Hematopoietic multipotent progenitor cell treated with erythropoietin and hydrocortisone succinate and interleukin-3 and kit ligand, for 17 days (in vitro differentiated cells): ENCODE data around the gene TMC8.
"Not testable (repeated sequence)": the region's sequence is repeated elsewhere in the genome, so short reads cannot be mapped to it uniquely, and the experiment has no call there.

Source experiments
- DNase-seq: peaks from one replicate; pipeline ENCODE4 v3.0.0-alpha.2; 2015; ENCODE audit warnings: low spot score

TMC8 gene

DNA sequence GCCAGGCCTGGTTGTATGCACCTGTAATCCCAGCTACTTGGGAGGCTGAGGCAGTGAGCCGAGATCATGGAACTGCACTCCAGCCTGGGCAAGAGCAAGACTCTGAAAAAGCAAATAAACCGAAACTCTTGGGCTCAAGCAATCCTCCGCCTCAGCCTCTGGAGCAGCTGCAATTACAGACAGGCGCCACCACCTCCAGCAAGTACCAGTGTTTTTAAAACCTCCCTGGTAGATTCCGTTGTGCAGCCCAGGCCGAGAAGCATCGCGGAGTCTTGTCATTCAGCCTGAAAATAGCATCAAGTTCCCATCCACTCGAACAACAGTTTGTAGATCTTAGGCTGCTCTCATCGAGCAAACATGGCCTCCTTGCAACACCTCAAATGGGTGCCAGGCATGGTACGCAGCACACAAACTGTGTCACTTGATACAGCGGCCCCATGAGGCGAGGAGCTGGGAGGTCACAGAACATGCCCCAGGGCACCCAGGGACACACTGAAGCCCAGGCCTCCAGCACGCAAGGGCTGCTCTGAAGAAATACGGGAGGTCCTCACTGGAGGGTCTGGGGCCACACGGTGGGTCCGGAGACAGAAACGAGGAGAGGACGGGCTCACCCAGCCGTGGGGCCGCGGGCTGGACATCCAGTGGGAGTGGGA lies 20.1 kb upstream of the TMC8 start:
- DNase-seq: no peak

DNA sequence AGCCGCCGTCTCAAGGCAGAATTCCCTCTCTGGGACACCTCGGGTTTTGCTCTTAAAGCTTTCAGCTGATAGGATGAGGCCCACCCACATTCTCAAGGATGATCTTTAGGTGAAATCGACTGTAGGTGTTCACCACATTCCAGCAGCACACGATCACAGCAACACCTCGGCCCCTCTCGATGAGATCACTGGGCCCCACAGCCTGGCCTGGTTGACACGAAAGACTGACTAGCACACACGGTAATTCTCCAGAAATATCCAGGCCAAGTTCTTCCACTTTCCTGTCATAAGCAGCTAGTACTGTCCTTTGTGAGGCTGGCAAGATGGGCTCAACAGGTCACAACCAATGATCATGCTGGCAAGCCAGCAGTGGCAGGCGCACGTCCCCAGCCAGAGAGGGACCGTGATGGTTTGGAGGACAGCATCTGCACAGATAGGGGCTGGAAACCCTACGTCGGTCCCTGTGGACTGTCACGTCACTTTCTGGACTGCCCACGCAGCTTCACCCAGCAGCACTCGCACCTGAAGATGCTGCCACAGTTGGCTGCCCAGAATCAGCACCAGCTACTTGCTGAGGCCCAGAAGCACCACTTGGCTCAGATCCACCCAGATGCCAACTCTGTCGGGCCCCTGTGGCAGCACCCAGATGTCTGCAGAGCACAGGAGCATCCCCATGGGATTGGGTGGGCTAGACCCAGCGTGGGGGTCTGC lies 19.4 kb upstream of the TMC8 start:
- DNase-seq: no peak

DNA sequence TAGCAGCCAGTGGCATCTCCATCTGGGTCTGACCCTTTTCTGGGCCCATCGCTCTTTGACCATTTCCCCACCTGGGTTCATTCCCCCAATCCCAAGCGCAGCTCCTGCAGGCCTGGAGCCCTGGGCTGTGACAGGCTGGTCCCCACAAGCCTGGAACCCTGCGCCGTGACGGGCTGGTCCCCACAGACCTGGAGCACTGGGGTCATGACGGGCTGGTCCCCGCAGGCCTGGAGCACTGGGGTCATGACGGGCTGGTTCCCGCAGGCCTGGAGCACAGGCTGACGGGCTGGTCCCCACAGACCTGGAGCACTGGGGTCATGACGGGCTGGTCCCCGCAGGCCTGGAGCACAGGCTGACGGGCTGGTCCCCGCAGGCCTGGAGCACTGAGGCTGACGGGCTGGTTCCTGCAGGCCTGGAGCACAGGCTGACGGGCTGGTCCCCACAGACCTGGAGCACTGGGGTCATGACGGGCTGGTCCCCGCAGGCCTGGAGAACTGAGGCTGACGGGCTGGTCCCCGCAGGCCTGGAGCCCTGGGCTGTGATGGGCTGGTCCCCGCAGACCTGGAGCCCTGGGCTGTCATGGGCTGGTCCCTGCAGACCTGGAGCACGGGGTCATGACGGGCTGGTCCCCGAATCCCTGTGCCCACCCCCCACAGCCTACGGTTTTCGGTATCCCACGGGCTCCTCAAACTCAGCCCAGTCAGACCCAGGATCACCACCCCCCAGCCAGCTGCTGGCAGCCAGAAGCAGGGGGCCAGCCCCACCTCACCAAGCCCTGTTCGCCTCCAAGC lies 18.6 kb upstream of the TMC8 start:
- DNase-seq: no peak

DNA sequence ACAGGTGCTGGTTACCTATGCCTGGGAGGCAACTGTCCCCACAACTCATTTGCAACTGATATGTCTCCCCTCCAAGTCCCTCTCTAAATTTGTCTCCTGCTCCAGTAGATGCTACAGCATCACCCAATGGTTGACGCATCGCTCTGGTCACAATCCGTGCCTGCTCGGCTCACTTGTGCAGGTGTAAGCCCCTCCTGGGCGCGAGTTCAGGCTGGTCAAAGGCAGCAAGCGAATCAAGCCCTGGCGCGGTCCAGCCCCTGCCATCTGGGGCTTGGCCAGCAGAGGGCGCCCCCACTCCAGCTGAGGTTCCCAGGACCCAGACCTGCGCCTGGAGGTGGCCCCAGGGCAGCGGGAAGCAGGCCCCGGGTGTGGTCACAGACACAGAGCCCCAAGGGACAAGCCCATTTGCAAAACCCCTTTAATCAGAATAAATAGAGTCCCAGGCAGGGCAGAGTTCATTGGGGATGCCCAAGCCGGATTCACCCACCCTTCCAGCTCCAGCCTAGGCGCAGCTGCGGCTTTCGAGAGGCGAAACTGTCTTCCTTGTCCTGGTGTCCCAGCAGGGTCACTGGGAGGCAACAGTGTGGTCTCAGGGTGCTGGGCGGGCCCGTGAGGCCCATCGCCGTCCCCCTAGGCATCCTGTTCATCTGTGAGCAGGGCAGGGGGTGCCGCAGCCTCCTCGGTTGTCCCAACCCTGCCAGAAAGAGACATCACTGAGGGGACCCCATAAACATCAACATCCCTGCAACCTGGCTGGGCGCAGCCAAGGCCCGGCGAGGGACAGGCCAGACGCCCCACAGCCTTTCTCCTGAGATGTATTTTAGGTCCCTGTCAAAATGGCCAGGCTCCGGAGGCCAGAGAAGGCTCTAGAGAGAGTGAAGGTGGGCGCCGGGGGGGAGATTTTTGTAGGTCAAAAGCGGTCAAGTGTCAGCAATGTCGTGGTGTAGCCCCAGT lies 17.8 kb upstream of the TMC8 start:
- DNase-seq: peak; percentile 74

DNA sequence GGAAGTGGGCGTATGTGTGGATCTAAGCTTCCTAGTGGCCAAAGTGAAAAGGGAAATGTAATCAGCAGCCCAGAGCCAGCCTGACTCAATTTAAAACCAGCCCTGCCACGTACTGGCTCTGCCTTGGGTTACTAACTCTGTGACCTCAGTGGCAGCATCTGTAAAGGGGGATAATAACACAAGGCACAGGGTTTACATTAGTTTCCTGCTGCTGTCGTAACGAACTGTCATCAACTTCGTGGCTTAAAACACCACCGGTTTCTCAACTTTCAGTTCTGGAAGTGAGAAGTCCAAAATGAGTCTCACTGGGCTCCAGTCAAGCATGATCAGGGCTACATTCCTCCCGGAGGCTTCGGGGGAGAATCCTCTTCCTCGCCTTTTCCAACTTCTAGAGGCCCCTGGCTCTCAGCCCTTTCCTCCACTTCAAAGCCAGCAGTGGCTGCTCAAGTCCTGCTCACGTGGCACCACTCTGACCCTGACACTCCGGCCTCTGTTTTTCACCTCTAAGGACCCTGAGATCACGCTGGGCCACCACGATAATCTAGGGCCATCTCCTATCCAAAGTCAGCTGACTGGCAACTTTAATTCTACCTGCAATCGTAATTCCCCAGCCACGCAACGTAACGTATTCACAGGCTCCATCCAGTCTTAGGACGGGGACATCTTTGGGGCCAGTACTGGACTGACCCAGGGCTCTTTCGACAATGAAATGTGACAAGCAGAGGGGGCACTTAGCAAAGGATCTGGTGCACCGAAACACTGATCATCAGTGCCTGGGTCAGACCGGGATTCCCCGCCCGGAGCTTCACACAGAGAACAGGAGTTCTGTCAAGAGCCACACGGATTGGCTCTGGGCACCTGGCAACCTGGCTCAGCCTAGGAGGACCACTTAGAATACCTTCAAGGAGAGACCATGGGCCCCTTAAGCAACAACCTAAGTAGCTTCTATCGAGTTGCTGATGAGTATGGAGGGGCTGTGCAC lies 16.5 kb upstream of the TMC8 start:
- no peak for DNase-seq

DNA sequence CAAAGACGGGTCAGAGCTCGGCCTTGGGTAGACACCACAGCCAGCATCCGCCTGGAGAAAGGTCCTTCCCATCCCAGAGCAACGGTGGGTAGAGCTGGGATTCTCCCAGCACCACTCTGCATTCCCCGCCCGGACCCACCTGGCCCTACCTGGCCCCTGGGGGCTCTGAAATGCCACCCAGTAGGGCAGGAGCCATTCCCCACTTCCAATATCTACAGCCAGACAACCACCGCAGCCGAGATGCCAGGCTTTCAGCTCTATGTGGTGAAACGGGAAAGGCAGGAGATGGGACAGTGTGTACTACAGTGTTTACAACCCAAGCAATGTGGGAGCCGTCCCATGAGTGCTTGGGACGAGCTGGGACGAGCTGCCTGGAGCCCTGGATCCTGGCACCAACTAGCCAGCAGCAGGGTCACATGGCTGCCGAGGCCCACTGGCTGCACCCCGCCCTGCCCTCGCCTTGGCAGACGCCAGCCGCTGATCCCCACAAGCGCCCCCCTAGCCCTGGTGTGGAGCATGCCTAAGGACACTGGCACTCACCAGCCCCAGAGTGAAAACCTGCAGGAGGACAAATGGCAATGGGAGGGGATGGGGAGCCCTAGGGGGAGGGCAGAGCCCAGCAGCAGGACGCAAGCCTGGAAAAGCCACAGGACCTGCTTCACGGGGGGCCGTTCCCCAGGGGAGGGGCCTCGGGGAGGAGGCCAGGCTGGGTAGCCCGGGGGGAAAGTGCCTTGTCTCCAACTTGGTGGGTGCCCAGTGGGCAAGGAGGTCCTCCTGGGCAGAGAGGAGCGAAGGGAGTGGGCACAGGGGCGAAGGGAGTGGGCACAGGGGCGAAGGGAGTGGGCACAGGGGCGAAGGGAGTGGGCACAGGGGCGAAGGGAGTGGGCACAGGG lies 15.5 kb upstream of the TMC8 start:
- DNase-seq: no peak

DNA sequence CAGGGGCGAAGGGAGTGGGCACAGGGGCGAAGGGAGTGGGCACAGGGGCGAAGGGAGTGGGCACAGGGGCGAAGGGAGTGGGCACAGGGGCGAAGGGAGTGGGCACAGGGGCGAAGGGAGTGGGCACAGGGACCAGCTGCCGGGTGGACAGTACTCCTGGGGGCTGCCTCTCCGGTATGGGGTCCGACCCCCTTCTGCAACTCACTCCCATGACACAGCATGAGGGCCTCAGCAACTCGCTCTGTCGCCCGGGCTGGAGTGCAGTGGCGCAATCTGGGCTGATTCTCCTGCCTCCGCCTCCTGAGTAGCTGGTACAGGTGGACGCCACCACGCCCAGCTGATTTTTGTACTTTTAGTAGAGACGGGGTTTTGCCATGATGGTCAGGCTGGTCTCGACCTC lies 14.8 kb upstream of the TMC8 start:
- DNase-seq: not testable (repeated sequence)

DNA sequence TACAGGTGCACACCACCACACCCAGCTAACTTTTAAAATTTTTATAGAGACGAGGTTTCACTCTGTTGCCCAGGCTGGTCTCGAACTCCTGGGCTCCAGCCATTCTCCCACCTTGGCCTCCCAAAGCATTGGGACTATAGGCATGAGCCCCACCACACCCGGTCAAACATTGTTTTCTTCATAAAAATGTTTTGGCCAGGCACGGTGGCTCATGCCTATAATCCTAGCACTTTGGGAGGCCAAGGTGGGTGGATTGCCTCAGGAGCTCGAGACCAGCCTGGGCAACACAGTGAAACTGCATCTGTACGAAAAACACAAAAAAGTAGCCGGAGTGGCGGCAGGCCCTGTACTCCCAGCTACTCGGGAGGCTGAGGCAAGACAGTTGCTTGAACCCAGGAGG lies 14.2 kb upstream of the TMC8 start:
- DNase-seq: no peak

DNA sequence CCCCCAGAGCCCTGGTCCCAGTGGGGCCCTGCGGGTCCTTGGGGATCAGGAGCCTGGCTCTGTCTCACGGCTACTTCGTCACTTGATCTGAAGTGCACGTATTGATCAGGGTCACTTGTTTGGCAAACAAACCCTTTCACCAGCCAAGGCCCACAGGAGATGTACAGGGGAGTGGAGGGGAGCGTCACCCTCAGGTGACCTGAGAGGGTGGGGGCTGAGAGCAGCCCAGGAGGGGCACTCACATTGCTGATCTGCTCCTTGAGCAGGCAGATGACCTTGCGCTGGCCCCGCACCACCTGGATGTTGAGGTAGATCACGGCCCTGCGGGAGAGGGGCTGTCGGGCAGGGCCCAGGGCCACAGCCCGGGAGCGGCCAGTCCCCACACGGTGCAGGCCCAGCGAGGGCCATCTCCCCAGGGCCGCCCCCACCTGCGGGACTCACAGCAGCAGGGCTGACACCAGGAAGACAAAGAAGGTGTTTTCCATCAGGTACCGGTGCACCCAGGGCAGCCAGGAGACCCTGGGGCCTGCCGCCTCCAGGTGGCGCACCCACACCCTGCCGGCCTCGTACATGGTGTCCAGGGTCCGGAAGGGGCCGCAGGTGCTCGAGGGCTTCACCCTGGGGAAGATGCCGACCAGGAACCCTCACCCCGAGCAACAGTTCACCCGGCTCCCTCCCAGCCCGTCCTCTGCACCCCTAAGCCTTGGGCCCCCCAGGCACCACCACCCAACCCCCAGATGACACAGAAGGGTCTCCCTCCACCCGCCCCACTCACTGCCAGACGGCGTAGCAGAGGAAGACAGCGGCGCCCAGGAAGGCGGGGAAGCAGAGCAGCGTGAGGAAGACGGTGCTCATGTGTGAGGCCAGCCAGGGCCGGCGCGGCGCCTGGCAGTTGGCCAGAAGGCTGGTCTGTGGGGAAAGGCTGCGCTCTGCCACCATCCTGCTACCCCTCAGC lies 13.3 kb upstream of the TMC8 start:
- DNase-seq: no peak

DNA sequence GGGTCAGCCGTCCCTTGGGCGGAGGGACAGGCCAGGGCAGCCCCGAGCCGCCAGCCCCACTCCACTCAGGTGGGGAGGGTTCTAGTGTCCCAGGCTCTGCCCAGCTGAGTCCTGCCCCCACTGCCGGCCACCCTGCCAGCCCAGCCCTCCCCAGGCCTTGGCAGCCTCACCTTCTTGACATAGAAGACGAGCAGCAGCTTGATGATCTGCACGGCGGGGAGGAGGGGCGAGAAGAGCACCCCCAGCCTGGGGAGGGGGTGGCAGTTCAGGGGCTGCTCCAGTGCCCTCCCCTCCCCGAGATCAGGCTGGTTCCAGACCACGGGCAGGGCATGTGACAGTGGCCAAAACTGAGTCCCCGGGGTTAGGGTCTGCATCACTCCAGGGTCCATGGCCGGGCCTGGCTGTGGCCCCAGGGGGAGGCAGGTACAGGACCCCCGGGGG lies 11.8 kb upstream of the TMC8 start:
- no peak for DNase-seq

DNA sequence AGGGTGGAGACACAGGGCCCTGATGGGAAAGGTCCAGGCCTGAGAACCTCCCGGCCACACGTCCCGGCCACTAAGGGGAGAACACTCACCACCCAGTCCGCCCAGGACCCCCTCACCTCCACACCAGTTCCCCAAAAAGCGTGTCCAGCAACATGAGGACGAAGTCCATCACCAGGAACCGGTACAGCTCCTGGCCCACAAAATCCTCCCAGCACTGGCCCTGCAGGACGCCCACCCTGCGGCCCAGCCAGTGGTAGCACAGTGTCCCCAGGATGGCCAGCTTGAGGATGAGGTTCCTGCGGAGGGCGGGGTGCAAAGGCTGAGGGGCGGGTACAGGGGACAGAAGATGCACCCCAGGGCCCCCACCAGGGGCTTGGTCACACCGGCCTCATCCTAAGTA lies 10.0 kb upstream of the TMC8 start:
- DNase-seq: no peak

DNA sequence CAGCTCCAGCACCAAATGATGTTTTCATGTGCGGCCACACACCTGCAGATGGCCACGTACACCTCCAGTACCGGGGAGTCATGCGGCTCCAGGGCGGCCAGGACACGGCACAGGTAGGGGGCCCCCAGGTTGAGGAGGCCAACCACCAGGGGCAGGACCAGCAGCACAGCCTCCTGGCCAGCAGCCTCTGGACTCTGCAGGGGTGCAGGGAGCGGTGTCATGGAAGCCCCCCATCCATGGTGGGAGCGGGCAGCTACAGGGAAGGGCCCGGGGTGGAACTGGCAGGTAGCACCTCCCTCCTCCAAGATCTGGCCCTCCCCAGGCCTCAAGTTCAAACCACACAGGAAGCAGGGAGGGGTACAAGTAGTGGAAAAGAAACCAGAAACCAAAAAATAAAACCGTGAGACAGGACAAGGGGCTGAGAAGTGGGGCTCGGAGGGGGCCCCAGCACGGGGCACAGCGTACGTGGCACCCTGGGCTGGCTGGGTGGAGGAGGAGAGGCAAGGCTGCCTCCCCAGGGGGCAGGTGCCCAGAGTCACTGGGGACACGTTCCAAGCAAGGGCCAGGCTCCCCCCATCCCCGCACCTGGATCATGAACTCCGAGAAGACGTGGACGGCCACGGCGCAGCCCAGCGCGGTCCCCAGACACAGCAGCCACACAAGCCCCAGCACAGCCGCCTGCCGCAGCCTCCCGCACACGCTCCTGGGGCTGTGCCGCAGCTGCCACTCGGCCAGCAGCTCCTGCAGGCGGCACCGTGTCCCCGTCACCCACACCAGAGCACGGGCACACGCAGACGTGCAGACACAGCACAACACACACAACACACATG lies 9.4 kb upstream of the TMC8 start:
- no peak for DNase-seq

DNA sequence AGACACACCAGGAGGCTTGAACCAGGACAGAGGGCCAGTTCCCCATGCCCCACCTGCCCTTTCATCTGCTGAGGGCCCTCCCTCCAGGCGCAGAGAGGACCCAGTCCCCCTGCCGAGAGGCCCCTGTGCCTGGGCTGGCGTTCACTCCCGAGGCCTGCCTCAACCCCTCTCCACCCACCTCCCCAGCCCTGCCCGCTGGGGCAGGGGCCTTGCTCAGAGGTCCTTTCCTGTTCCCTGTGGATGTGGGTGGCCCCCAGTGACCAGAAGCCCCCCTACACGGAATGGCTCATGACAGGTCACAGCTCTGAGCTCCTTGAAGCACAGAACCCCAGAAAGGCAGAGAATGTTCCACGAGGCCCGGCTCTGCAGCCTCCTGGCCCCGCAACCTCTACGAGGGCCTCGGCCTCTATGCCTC lies 8.8 kb upstream of the TMC8 start:
- DNase-seq: no peak

DNA sequence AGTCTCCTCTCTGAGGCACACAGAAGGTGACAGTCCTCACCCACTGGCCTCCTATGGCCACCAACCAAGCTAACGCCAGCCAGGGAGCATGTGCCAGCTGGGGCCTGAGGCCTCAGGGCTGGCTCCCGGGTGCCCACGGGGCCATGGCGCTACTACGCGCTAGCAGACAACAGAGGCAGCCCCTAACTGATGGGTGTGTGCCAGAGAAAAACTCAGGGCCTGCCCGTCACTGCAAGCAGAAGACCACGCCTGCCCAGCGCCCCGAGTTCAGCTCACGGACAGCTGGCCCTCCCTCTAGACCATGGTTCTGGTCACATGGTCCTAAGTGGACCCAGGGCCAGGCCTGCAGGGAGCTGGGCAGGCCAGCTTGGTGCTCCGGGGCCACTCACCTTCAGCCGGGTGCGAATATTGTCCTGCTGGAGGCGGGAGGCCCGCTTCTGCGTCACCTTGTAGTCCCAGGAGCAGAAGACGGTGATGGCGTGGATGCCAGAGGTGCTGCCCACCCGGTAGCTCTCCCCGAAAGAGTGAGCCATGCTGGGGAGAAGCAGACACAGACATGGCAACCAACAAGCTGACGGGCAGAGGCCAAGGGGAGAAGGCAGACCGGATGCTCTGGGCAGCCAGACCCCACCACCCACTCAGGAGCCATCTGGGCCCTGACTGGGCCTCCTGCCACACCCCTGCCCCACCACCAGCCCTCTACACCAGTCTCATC lies 8.2 kb upstream of the TMC8 start:
- no peak for DNase-seq

DNA sequence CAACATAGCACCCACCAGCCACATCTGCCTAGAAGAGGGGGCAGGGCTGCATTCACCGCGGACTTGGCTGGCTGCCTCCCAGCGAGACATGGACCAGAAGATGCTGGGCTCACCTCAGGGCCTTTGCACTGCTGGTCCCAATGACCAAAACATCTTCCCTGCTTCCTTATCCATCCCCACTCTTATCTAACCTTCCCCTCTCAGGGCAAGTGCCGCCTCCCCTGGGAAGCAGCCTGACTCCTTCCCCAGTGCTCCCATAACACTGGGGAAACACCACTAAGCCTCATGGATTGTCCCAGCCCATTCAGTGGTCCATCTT lies 7.7 kb upstream of the TMC8 start:
- no peak for DNase-seq

DNA sequence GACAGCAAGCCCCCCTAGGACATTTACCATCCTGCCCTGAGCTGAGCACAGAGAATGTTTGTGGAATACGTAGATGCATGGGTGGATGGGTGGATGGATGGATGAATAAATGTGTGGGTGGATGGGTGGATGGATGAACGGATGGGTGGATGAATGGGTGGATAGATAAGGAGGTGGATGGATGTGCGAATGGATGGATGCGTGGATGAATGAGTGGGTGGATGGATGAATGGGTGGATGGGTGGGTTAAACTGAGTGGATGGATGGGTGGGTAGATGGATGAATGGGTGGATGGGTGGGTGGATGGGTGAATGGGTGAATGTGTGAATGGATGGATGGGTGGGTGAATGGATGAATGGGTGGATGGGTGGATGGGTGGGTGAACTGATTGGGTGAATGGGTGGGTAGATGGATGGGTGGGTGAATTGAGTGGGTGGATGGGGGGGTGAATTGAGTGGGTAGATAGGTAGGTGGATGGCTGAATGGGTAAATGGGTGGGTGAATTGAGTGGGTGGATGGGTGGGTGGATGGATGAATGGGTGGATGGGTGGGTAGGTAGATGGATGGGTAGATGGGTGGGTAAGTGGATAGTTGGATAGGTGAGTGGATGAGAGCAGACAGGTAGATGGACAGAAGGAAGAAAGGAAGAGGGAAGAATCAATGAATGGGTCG lies 7.2 kb upstream of the TMC8 start:
- no peak for DNase-seq
